ENCODE measurements around the gene ZYG11A.

GRCh38 chr1:52928015-52928404, 85.5 kb downstream of the ZYG11A start:
- TF ChIP-seq CTCF (IDR thresholded peaks at IDR 0.05) (no peak), POLR2A (IDR thresholded peaks at IDR 0.05; ENCODE audit: low read length) (no peak), NFE2L2 (conservative IDR thresholded peaks at IDR 0.05; ENCODE audit: low read length) (no peak), NPAS2 (CRISPR knock-in tag; IDR thresholded peaks at IDR 0.05; ENCODE audit: borderline replicate concordance) (no peak), JUNB (IDR thresholded peaks at IDR 0.05) (no peak), RFX5 (IDR thresholded peaks at IDR 0.05) (no peak), RAD21 (conservative IDR thresholded peaks at IDR 0.05 in 1 of 2, IDR thresholded peaks at IDR 0.05 in 1 of 2) (no peak), MAX (IDR thresholded peaks at IDR 0.05) (no peak), REST (IDR thresholded peaks at IDR 0.05) (no peak), MAFK (IDR thresholded peaks at IDR 0.05; ENCODE audit: partially characterized antibody) (no peak)

All from A549 (cell line).